H1 (cell line): ENCODE results near the gene APOL4. TPM values are rescaled to one million over a fixed set of nuclear protein-coding genes. Genes with fewer than 3 reads are reported as not detected.
"Not testable (repeated sequence)": the region's sequence is repeated elsewhere in the genome, so short reads cannot be mapped to it uniquely, and the experiment has no call there.

Source experiments
- CTCF ChIA-PET: fragments of 300-600 bp; sonication (Branson Sonifier 250); formaldehyde crosslinking; loops from one replicate; lab custom pipeline; 2021; ENCODE audit not compliant: partially characterized antibody; lab: Charles Lee
- POLR2A ChIA-PET: fragments of 300-600 bp; sonication (Branson Sonifier 250); formaldehyde crosslinking; loops from one replicate; lab custom pipeline; 2021; ENCODE audit warnings: inconsistent platforms; ENCODE audit not compliant: partially characterized antibody; lab: Charles Lee
- DNase-seq, 2 experiments: peaks; one replicate each; pipeline versions ENCODE4 v3.0.0 to v3.0.0-alpha.2; 2010 to 2022; ENCODE audit warnings: low spot score in 2 of 2, low read depth in 1 of 2, mixed read lengths in 1 of 2
- FAIRE-seq: peaks from 2 replicates; lab custom pipeline; 2011; peaks lifted over from hg19 to GRCh38; lab: Jason Lieb, UNC
- H2AFZ ChIP-seq: 2 replicates; pipeline ENCODE4 v1.8.1; 2012; ENCODE audit warnings: low read length, inconsistent platforms
- H2AK5ac ChIP-seq: 2 replicates; pipeline ENCODE4 v1.6.1; 2013; ENCODE audit warnings: low read depth, low read length
- H2BK120ac ChIP-seq: replicated peaks from 2 replicates; pipeline ENCODE3; 2013; ENCODE audit warnings: low read depth, low read length, inconsistent platforms
- H2BK12ac ChIP-seq: 2 replicates; pipeline ENCODE4 v1.6.1; 2013; ENCODE audit warnings: low read depth, low read length
- H2BK15ac ChIP-seq: 2 replicates; pipeline ENCODE4 v1.6.1; 2013; ENCODE audit warnings: low read length
- H2BK20ac ChIP-seq: 2 replicates; pipeline ENCODE4 v1.6.1; 2013; ENCODE audit warnings: low read length
- H2BK5ac ChIP-seq: 2 replicates; pipeline ENCODE4 v1.6.1; 2013; ENCODE audit warnings: low read depth, low read length
- H3K14ac ChIP-seq: 2 replicates; pipeline ENCODE4 v1.6.1; 2013; ENCODE audit warnings: inconsistent platforms; ENCODE audit not compliant: insufficient read length
- H3K18ac ChIP-seq: 2 replicates; pipeline ENCODE4 v1.6.1; 2013; ENCODE audit warnings: low read length; ENCODE audit errors: extremely low read depth
- H3K23ac ChIP-seq: 2 replicates; pipeline ENCODE4 v1.6.1; 2013; ENCODE audit warnings: inconsistent platforms; ENCODE audit not compliant: insufficient read length
- H3K23me2 ChIP-seq: 2 replicates; pipeline ENCODE4 v1.6.1; 2013; ENCODE audit warnings: low read depth, low read length
- H3K27ac ChIP-seq: 2 replicates; pipeline ENCODE4 v1.6.1; 2011; ENCODE audit warnings: low read depth, low read length, inconsistent platforms
- H3K27me3 ChIP-seq, 4 experiments: replicated peaks in 1 of 4; 1 replicate in 1 of 4; 2 replicates in 3 of 4; pipeline versions ENCODE4 v1.6.1 to v1.8.1; 2011 to 2013; ENCODE audit warnings: low read length in 3 of 4, mild to moderate bottlenecking in 3 of 4, inconsistent platforms in 2 of 4, mixed read lengths in 2 of 4, moderate library complexity in 1 of 4; ENCODE audit not compliant: control insufficient read depth in 3 of 4, insufficient read depth in 3 of 4; ENCODE audit errors: extremely low read depth in 1 of 4
- H3K36me3 ChIP-seq, 4 experiments: 2 replicates each; pipeline versions ENCODE4 v1.6.1 to v1.8.1; 2011 to 2013; ENCODE audit warnings: mild to moderate bottlenecking in 4 of 4, low read length in 3 of 4, moderate library complexity in 2 of 4, control low read depth in 1 of 4, inconsistent platforms in 1 of 4; ENCODE audit not compliant: insufficient read depth in 4 of 4, control insufficient read depth in 2 of 4
- H3K4ac ChIP-seq: replicated peaks from 2 replicates; pipeline ENCODE3; 2013; ENCODE audit warnings: low read length, low read depth, mixed read lengths, inconsistent platforms; ENCODE audit not compliant: insufficient read length
- H3K4me1 ChIP-seq, 4 experiments: replicated peaks in 1 of 4; 1 replicate in 1 of 4; 2 replicates in 3 of 4; pipeline versions ENCODE4 v1.6.1 to v1.8.1; 2011 to 2013; ENCODE audit warnings: low read length in 3 of 4, inconsistent platforms in 2 of 4, mixed read lengths in 1 of 4; ENCODE audit not compliant: insufficient read depth in 4 of 4, control insufficient read depth in 3 of 4
- H3K4me2 ChIP-seq, 2 experiments: 2 replicates each; pipeline versions ENCODE4 v1.6.1 to v1.8.1; 2011 to 2013; ENCODE audit warnings: low read depth in 2 of 2, low read length in 2 of 2, control low read depth in 1 of 2, inconsistent platforms in 1 of 2, mild to moderate bottlenecking in 1 of 2; ENCODE audit not compliant: insufficient read depth in 1 of 2
- H3K4me3 ChIP-seq, 4 experiments: fragments of 200-600, 300-600 bp in 1 of 4; sonication (generic), shearing (Covaris generic), sonication (Bioruptor Twin) in 1 of 4; 2 replicates each; pipeline versions ENCODE4 v1.5.1 to v1.8.1; 2011 to 2016; ENCODE audit warnings: low read length in 4 of 4, low read depth in 3 of 4, control low read depth in 2 of 4, inconsistent platforms in 2 of 4, mild to moderate bottlenecking in 2 of 4, mixed read lengths in 1 of 4, moderate library complexity in 1 of 4; ENCODE audit not compliant: insufficient read depth in 2 of 4; ENCODE audit errors: extremely low read depth in 1 of 4
- H3K56ac ChIP-seq: replicated peaks from 2 replicates; pipeline ENCODE3; 2013; ENCODE audit warnings: low read depth, mild to moderate bottlenecking, mixed read lengths, low read length, inconsistent platforms; ENCODE audit not compliant: insufficient read length
- H3K79me1 ChIP-seq: 2 replicates; pipeline ENCODE4 v1.6.1; 2013; ENCODE audit warnings: low read depth, low read length, control low read depth
- H3K79me2 ChIP-seq, 2 experiments: 2 replicates each; pipeline versions ENCODE4 v1.6.1 to v1.8.1; 2012 to 2013; ENCODE audit warnings: low read length in 2 of 2, mild to moderate bottlenecking in 2 of 2, inconsistent platforms in 1 of 2; ENCODE audit not compliant: insufficient read depth in 2 of 2, control insufficient read depth in 1 of 2
- H3K9ac ChIP-seq, 4 experiments: replicated peaks in 1 of 4; 1 replicate in 1 of 4; 2 replicates in 3 of 4; pipeline versions ENCODE4 v1.6.1 to v1.8.1; 2011 to 2013; ENCODE audit warnings: low read depth in 3 of 4, low read length in 3 of 4, control low read depth in 2 of 4, mild to moderate bottlenecking in 2 of 4, moderate library complexity in 2 of 4, inconsistent platforms in 1 of 4; ENCODE audit errors: extremely low read depth in 1 of 4
- H3K9me3 ChIP-seq, 2 experiments: 2 replicates each; pipeline versions ENCODE4 v1.6.1 to v1.8.1; 2012 to 2013; ENCODE audit warnings: mild to moderate bottlenecking in 2 of 2, moderate library complexity in 2 of 2, control low read depth in 1 of 2, inconsistent platforms in 1 of 2, low read depth in 1 of 2, low read length in 1 of 2, mixed read lengths in 1 of 2; ENCODE audit not compliant: insufficient read depth in 2 of 2
- H4K20me1 ChIP-seq, 2 experiments: replicated peaks in 1 of 2; 2 replicates each; pipeline versions ENCODE3 to v1.8.1; 2011 to 2013; ENCODE audit warnings: inconsistent platforms in 2 of 2, low read length in 2 of 2, mild to moderate bottlenecking in 1 of 2; ENCODE audit not compliant: insufficient read depth in 2 of 2, control insufficient read depth in 1 of 2
- H4K5ac ChIP-seq: 2 replicates; pipeline ENCODE4 v1.6.1; 2013; ENCODE audit warnings: low read length, low read depth, mixed read lengths, inconsistent platforms; ENCODE audit not compliant: insufficient read length
- H4K8ac ChIP-seq: 2 replicates; pipeline ENCODE4 v1.8.0; 2013; ENCODE audit warnings: mild to moderate bottlenecking, moderate library complexity, low read length, inconsistent platforms; ENCODE audit not compliant: insufficient read depth; ENCODE audit errors: extremely low read depth
- H4K91ac ChIP-seq: replicated peaks from 2 replicates; pipeline ENCODE3; 2013; ENCODE audit warnings: low read length, mixed read lengths, inconsistent platforms; ENCODE audit not compliant: insufficient read length
- WGBS, 2 experiments: shearing (Covaris generic) in 1 of 2; methylation state at CpG; one replicate each; pipeline versions ENCODE4 v1.1.6 to v1.1.7; 2013 to 2015; ENCODE audit warnings: low lambda C conversion rate in 2 of 2, mixed read lengths in 2 of 2, inconsistent platforms in 1 of 2, low coverage in 1 of 2, missing lambda C conversion rate in 1 of 2; ENCODE audit not compliant: insufficient replicate concordance in 2 of 2, insufficient coverage in 1 of 2, insufficient read length in 1 of 2; ENCODE audit errors: extremely low coverage in 1 of 2, missing lambda C conversion rate in 1 of 2; 5-methylcytosine and 5-hydroxymethylcytosine counted together
- polyA plus RNA-seq, 7 experiments: library from polyadenylated mRNA; depleted of rRNA in 3 of 7; stranded (reverse) in 5 of 7; unstranded in 2 of 7; fragments of >200 nt in 5 of 7; fragments of 200-250 nt in 2 of 7; gene quantifications; 1 replicate in 5 of 7; 2 replicates in 1 of 7; 4 replicates in 1 of 7; pipeline versions ENCODE4 v1.2.1 to v1.2.3, GENCODE V29; 2011 to 2013; ENCODE audit warnings: missing spikeins in 2 of 7, mixed read lengths in 2 of 7
- total RNA-seq: library from RNA; stranded (reverse); fragmentation: NEBNext Ultra II Directional; extraction: Animal tissue kit (Norgen Biotek cat#: 25700); gene quantifications from 2 replicates; pipeline ENCODE4 v1.2.1, GENCODE V29; 2021

APOL4 gene
- total and polyA plus RNA-seq, 2 of the 8 experiments (the other 6 are each of a cell fraction or from before 2014, with no cell fraction given), result 0.02 TPM; not detected in 1

DNA sequence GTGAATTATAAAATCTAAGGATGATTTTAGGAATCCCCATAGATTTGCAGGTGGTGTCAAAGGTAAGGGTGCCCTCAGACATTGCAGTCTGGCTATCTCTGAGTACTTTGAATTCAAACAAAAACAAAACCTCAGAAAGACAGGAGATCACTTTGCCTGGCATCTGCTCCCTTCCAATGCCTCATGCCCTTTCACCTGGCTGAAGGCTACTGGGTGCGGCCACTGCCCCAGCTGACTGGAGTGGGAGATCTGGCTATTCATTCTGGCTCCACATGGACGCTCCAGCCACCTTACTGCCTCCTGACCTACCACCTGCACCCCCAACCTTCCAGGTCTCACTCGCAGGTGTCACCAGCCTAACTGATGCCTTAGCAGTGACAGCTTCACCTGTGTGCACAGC lies 28.0 kb upstream of the APOL4 start:
- H3K9me3 ChIP-seq, H3K56ac ChIP-seq, H3K23ac ChIP-seq, H3K4me2 ChIP-seq, POLR2A ChIA-PET, H3K18ac ChIP-seq, H3K79me1 ChIP-seq, H4K20me1 ChIP-seq, H2BK120ac ChIP-seq, H2BK12ac ChIP-seq, H2AFZ ChIP-seq, H4K8ac ChIP-seq, H4K5ac ChIP-seq, H3K36me3 ChIP-seq, DNase-seq, H3K79me2 ChIP-seq, H2BK5ac ChIP-seq, H3K4me1 ChIP-seq, H3K23me2 ChIP-seq, FAIRE-seq, H3K27me3 ChIP-seq, H3K4me3 ChIP-seq, H3K4ac ChIP-seq, H2AK5ac ChIP-seq, H2BK20ac ChIP-seq, H2BK15ac ChIP-seq, H3K9ac ChIP-seq, H3K14ac ChIP-seq, H3K27ac ChIP-seq, H4K91ac ChIP-seq: not testable (repeated sequence)
- 46% methylated on average over 2 of the region's 3 CpGs; no CpG with 5 or more reads in 1 of the 2 experiments for WGBS, 2 experiments
- CTCF ChIA-PET, result interaction anchor here (2.8 kb wide), 1 partner anchor 10 kb away, joined by 25 read pairs; the partner anchor contains the start of gene APOL2
